Breast epithelium (tissue), 4 donors: Measurements from ENCODE around the gene CNTNAP1. TPM values are rescaled to one million over a fixed set of nuclear protein-coding genes. Genes with fewer than 3 reads are reported as not detected.
A peak's percentile ranks its signal among the peaks of the same experiment; 100 is the strongest.
"Not testable (repeated sequence)": the region's sequence is repeated elsewhere in the genome, so short reads cannot be mapped to it uniquely, and the experiment has no call there.

Experiments
- DNase-seq, 2 donors: peaks; one replicate each; pipeline ENCODE4 v3.0.0-alpha.2; 2019; ENCODE audit warnings: low spot score in 2 of 2
- H3K27ac ChIP-seq, 2 donors: fragments of 200-600 bp; sonication (generic) in 1 of 2; one replicate each; pipeline ENCODE4 v1.5.1; 2016 to 2019; ENCODE audit warnings: mild to moderate bottlenecking in 1 of 2
- H3K27me3 ChIP-seq, 2 donors: fragments of 200-600 bp; sonication (generic) in 1 of 2; one replicate each; pipeline versions ENCODE4 v1.5.1 to v1.6.0; 2017 to 2019; ENCODE audit warnings: control low read depth in 1 of 2, mild to moderate bottlenecking in 1 of 2
- H3K36me3 ChIP-seq: fragments of 200-600 bp; one replicate; pipeline ENCODE4 v1.5.1; 2019
- H3K4me1 ChIP-seq, 2 donors: fragments of 200-600 bp; sonication (generic); one replicate each; pipeline ENCODE4 v1.5.1; 2016 to 2019; ENCODE audit warnings: control low read depth in 1 of 2
- H3K4me3 ChIP-seq, 3 donors: fragments of 200-600 bp; sonication (generic); 1 replicate in 2 of 3; 2 replicates in 1 of 3; pipeline ENCODE4 v1.5.1; 2016 to 2019; ENCODE audit warnings: mild to moderate bottlenecking in 3 of 3, moderate library complexity in 2 of 3
- H3K9me3 ChIP-seq, 2 donors: fragments of 200-600 bp; sonication (generic) in 1 of 2; one replicate each; pipeline ENCODE4 v1.5.1; 2016 to 2019; ENCODE audit warnings: control low read depth in 1 of 2
- POLR2A ChIP-seq: fragments of 450-650 bp; IDR thresholded peaks from one replicate; pipeline ENCODE4 v1.6.1; 2016; ENCODE audit warnings: antibody characterized with exemption, mild to moderate bottlenecking, moderate library complexity
- POLR2AphosphoS5 ChIP-seq, 3 donors: sonication (generic); formaldehyde crosslinking; IDR thresholded peaks; one replicate each; pipeline ENCODE4 v1.6.1; 2017; ENCODE audit warnings: antibody characterized with exemption in 3 of 3
- intact Hi-C: fragments of 100-400 bp; cut with DNase I; formaldehyde crosslinking; loops from one replicate; pipeline ENCODE4 v1.15.1; 2023; ENCODE audit warnings: low total_unique reads
- total RNA-seq, 3 donors: library from RNA; depleted of rRNA; stranded (reverse); fragments of >200 nt; gene quantifications; one replicate each; pipeline ENCODE4 v1.1.0, GENCODE V29; 2016
- TF ChIP-seq, protein P1 (sequence below), 3 donors: fragments of 450-650 bp; IDR thresholded peaks; one replicate each; pipeline ENCODE4 v1.5.1; 2016 to 2017; ENCODE audit warnings: antibody characterized with exemption in 3 of 3, mild to moderate bottlenecking in 3 of 3, moderate library complexity in 3 of 3

The CNTNAP1 gene
- total RNA-seq, 3 donors from 2014 or later, result 1.8 to 4.9 (median 3.7) TPM

DNA sequence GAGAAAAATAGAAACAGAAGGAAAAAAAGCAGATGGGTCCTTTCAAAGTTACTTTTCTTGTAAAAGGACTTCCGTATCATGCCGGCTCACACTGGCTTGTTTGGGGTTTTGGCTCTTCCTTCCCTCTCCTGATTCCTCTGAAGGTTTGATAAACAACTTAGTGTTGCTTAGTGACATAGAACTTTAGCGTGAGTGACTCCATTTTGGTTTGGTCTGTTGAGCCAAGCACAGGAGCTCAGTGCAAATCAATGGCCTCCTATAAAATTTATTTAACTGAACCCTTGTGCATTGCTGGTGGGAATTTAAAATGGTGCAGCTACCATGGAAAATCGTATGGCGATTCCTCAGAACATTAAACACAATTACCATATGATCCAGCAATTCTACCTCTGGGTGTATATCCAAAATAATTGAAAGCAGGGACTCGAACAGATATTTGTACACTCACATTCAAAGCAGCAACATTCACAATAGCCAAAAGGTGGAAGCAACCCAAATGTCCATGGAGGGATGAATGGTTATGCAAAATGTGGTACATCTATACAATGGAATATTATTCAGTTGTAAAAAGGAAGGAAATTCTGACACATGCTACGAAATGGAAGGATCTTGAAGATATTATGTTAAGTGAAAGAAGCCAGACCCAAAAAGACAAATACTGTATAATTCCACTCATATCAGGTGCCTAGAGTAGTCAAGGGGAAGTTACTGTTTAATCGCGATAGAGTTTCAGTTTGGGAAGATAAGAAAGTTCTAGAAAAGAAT lies 24.3 kb upstream of the CNTNAP1 start:
- peaks cover 0 to 4% of the 10 kb centered on the region in 2 donors for H3K4me1 ChIP-seq
- H3K27ac ChIP-seq, result no peak overlapping the region
- H3K4me3 ChIP-seq, result no peak overlapping the region
- no peaks in the 10 kb centered on the region for H3K9me3 ChIP-seq
- H3K27me3 ChIP-seq, result no peaks in the 10 kb centered on the region
- no peak for DNase-seq
- H3K36me3 ChIP-seq, result no peaks in the 10 kb centered on the region
- intact Hi-C loops, result no loop called here
- TF ChIP-seq POLR2A (no peak), POLR2AphosphoS5 (IDR thresholded peaks at IDR 0.05) (no peak)
- TF ChIP-seq, protein P1, sequence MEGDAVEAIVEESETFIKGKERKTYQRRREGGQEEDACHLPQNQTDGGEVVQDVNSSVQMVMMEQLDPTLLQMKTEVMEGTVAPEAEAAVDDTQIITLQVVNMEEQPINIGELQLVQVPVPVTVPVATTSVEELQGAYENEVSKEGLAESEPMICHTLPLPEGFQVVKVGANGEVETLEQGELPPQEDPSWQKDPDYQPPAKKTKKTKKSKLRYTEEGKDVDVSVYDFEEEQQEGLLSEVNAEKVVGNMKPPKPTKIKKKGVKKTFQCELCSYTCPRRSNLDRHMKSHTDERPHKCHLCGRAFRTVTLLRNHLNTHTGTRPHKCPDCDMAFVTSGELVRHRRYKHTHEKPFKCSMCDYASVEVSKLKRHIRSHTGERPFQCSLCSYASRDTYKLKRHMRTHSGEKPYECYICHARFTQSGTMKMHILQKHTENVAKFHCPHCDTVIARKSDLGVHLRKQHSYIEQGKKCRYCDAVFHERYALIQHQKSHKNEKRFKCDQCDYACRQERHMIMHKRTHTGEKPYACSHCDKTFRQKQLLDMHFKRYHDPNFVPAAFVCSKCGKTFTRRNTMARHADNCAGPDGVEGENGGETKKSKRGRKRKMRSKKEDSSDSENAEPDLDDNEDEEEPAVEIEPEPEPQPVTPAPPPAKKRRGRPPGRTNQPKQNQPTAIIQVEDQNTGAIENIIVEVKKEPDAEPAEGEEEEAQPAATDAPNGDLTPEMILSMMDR (IDR thresholded peaks at IDR 0.05), result no peak

DNA sequence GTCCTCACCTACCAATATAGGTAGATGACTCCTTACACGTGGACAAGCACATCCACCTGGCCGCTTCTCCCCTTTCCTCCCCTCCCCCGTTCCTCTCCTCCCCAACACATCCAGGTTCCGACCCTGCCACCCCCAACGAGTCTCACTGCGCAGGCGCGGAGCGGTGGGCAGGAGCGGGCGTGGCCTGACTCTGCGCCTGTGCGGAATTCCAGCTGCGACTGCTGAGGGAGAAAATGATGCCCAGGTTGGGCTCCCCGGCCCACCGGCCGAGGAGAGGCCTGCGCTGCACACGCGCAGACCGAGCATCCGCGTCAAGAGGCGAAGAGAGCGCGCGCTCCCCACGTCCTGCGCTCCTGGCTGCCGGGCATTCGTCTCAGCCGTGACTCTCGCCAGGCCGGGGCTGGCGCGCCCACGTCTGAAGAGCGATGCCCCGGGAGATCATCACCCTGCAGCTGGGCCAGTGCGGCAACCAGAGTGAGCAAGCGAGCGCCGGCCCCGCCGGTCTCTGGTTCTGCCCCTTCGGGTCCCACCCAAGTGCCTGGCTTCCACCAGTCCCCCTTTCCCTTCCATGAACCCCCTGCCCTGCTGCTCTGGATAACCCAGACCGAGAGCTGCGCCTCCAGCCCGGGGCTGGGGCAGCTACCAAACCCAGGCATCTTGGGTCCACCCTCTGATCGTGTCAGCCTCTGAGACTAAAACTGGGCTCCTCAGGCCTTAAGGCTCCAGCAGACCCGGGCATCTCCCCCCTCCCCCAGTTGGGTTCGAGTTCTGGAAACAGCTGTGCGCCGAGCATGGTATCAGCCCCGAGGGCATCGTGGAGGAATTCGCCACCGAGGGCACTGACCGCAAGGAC lies 23.0 kb upstream of the CNTNAP1 start, which contains the start of gene TUBG2:
Gene TUBG2 (plus strand): TSS at position 206 of the 853 bp plus-strand sequence. CDS start 220 bp downstream, at position 426.
- TF ChIP-seq POLR2A, result peak; percentile 23
- TF ChIP-seq POLR2AphosphoS5 (IDR thresholded peaks at IDR 0.05), result peak in 1 of 3 donors; percentile 45
- TF ChIP-seq, protein P1 (IDR thresholded peaks at IDR 0.05), result no peak
- peak within 1 kb of the TSS; percentile 72 to 83 for H3K27ac ChIP-seq
- peaks cover 0 to 4% of the 10 kb centered on the region in 2 donors for H3K4me1 ChIP-seq
- peak; percentile 77 to 81 for DNase-seq
- intact Hi-C loops, result no loop called here
- H3K36me3 ChIP-seq, result no peaks in the 10 kb centered on the region
- H3K9me3 ChIP-seq, result no peaks in the 10 kb centered on the region
- H3K27me3 ChIP-seq, result no peaks in the 10 kb centered on the region
- peak within 1 kb of the TSS; percentile 52 to 69 (median 64) for H3K4me3 ChIP-seq

DNA sequence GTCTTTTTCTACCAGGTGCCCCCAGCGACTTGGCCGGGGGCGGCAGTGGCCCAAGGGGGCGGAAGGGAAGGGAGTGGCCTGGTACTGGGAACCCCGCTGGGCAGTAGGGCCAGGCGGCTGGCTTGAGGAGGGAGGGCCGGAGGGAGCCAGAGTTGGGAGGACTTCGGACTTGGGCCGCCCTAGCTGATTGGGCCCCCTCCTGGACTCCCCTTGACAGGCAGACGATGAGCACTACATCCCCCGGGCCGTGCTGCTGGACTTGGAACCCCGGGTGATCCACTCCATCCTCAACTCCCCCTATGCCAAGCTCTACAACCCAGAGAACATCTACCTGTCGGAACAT lies 22.4 kb upstream of the CNTNAP1 start:
- Histone ChIP-seq H3K27ac (peak overlapping the region; percentile 72 to 83), H3K4me3 (peak overlapping the region; percentile 52 to 69 (median 64))
- H3K36me3 ChIP-seq, DNase-seq, H3K27me3 ChIP-seq, H3K4me1 ChIP-seq, intact Hi-C loops, H3K9me3 ChIP-seq: not testable (repeated sequence)

DNA sequence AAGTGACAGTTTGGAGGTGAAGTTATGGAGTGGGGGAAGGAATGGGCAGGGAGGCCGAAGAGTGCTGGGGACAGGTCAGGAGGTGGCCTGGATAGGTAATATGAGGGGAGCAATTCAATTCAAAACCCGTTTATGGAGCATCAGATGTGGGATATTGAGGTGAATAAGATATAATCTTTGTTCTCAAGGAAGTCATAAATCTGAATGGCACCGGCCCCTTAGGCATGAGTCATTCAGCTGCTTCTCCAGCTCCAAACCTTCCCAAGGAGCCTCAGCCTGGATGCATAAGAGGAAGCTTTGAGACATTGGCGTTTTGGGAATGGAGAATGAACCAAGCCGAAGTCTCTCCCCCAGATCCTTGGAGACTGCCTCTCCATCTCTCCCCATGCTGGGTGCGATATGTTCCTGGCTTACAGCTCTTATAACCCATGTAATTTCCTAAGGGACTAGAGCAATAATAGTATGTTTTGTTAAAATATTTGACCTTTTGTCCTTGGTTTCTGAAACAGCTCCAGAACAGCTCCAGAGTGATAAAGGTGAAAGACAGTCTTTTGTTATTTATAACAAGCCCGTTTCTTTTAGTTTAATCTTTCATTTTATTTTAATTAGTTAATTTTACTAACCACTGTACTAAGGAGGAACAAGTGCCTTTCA lies 21.5 kb upstream of the CNTNAP1 start:
- no peak for DNase-seq
- intact Hi-C loops, result no loop called here
- Histone ChIP-seq H3K9me3 (no peaks in the 10 kb centered on the region), H3K4me1 (peaks cover 0 to 4% of the 10 kb centered on the region in 2 donors), H3K4me3 (no peak overlapping the region), H3K27me3 (no peaks in the 10 kb centered on the region), H3K27ac (peak overlapping the region; percentile 15 to 70), H3K36me3 (no peaks in the 10 kb centered on the region)
- TF ChIP-seq, protein P1 (IDR thresholded peaks at IDR 0.05), result no peak
- TF ChIP-seq POLR2AphosphoS5 (IDR thresholded peaks at IDR 0.05) (no peak), POLR2A (no peak)

DNA sequence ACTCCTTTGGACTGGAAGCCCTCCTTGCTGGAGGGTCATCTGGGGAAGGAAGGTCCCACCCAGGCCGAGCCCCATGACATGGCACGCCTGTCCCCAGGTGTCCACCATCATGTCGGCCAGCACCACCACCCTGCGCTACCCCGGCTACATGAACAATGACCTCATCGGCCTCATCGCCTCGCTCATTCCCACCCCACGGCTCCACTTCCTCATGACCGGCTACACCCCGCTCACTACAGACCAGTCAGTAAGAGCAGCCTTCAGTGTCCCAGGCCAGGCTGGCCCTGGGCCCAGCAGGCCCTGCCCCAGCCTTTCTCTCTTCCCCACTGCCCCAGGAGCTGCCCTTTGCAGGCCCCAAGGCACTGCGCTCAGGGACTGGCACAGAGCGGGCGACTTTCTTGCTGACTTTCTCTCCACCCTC lies 16.7 kb upstream of the CNTNAP1 start:
- H3K36me3 ChIP-seq, result no peaks in the 10 kb centered on the region
- H3K4me1 ChIP-seq, result peaks cover 9 to 14% of the 10 kb centered on the region in 2 donors
- no peak for DNase-seq
- H3K27ac ChIP-seq, result peak overlapping the region in 1 of 2 donors; percentile 58
- no peak overlapping the region for H3K4me3 ChIP-seq
- no peaks in the 10 kb centered on the region for H3K9me3 ChIP-seq
- H3K27me3 ChIP-seq, result no peaks in the 10 kb centered on the region
- intact Hi-C loops, result no loop called here
- TF ChIP-seq, protein P1 (IDR thresholded peaks at IDR 0.05), result no peak
- TF ChIP-seq POLR2AphosphoS5 (IDR thresholded peaks at IDR 0.05), result no peak
- no peak for TF ChIP-seq POLR2A

DNA sequence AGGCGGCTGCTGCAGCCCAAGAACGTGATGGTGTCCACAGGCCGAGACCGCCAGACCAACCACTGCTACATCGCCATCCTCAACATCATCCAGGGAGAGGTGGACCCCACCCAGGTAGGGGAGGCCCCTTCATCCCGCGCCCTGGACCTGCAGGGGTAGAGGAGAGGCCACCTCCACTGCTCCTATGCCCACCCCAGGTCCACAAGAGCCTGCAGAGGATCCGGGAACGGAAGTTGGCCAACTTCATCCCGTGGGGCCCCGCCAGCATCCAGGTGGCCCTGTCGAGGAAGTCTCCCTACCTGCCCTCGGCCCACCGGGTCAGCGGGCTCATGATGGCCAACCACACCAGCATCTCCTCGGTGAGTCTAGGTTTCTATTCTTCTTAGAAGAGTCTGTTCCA lies 16.2 kb upstream of the CNTNAP1 start:
- H3K4me1 ChIP-seq, result peaks cover 9 to 14% of the 10 kb centered on the region in 2 donors
- peak overlapping the region in 1 of 2 donors; percentile 88 for H3K27ac ChIP-seq
- H3K4me3 ChIP-seq, H3K27me3 ChIP-seq, intact Hi-C loops, H3K36me3 ChIP-seq, DNase-seq, H3K9me3 ChIP-seq: not testable (repeated sequence)
